WTC11 (cell line): ENCODE data around the gene C16orf90. TPM values are rescaled to one million over a fixed set of nuclear protein-coding genes. Genes with fewer than 3 reads are reported as not detected.

Source experiments
- ATAC-seq: fragments of 200-7000 bp; cut with Tn5 transposase; 2 replicates; pipeline ENCODE4 v1.10.0; 2021; ENCODE audit warnings: mild to moderate bottlenecking, moderate library complexity
- CTCF ChIA-PET: fragments of 300-600 bp; sonication (Branson Sonifier 250); formaldehyde crosslinking; loops from one replicate; lab custom pipeline; 2021; ENCODE audit warnings: antibody characterized with exemption; lab: Charles Lee
- POLR2A ChIA-PET: fragments of 350-600 bp; sonication (Branson Sonifier 250); formaldehyde crosslinking; loops from one replicate; lab custom pipeline; 2021; ENCODE audit warnings: antibody characterized with exemption; lab: Charles Lee
- DNase-seq: peaks from one replicate; pipeline ENCODE4 v3.0.0; 2021; ENCODE audit warnings: low spot score
- H3K27ac Mint-ChIP-seq: 2 replicates; pipeline ENCODE4 v1.8.0; 2021; ENCODE audit warnings: mixed read lengths
- H3K27me3 Mint-ChIP-seq: 2 replicates; pipeline ENCODE4 v1.8.0; 2021; ENCODE audit warnings: low read depth, mild to moderate bottlenecking, moderate library complexity, mixed read lengths
- H3K36me3 Mint-ChIP-seq: 2 replicates; pipeline ENCODE4 v1.8.0; 2021; ENCODE audit warnings: mixed read lengths
- H3K4me1 Mint-ChIP-seq: 2 replicates; pipeline ENCODE4 v1.8.0; 2022; ENCODE audit warnings: mixed read lengths
- H3K4me3 Mint-ChIP-seq: 2 replicates; pipeline ENCODE4 v1.8.0; 2021; ENCODE audit warnings: mild to moderate bottlenecking, moderate library complexity, mixed read lengths
- H3K9me3 Mint-ChIP-seq: 2 replicates; pipeline ENCODE4 v1.8.0; 2021; ENCODE audit warnings: mixed read lengths
- ATF1 ChIP-seq: sonication (generic); formaldehyde crosslinking; IDR thresholded peaks from 2 replicates; pipeline ENCODE4 v1.8.1; 2023; ENCODE audit warnings: mild to moderate bottlenecking, moderate library complexity, missing genetic modification reagents
- ATF2 ChIP-seq: sonication (generic); formaldehyde crosslinking; IDR thresholded peaks from 2 replicates; pipeline ENCODE4 v1.8.1; 2022; ENCODE audit warnings: low read depth, missing genetic modification reagents, borderline replicate concordance
- E2F1 ChIP-seq: sonication (generic); formaldehyde crosslinking; IDR thresholded peaks from 2 replicates; pipeline ENCODE4 v1.8.0; 2022; ENCODE audit warnings: mild to moderate bottlenecking, missing genetic modification reagents
- E2F5 ChIP-seq: sonication (generic); formaldehyde crosslinking; IDR thresholded peaks from 2 replicates; pipeline ENCODE4 v1.8.1; 2022; ENCODE audit warnings: mild to moderate bottlenecking, moderate library complexity, missing genetic modification reagents
- ERG ChIP-seq: fragments of 250-450 bp; sonication (Bioruptor Pico); IDR thresholded peaks from 2 replicates; pipeline ENCODE4 v1.8.0; 2021; ENCODE audit warnings: mild to moderate bottlenecking
- FOXJ3 ChIP-seq: sonication (generic); formaldehyde crosslinking; IDR thresholded peaks from 2 replicates; pipeline ENCODE4 v1.9.0; 2021; ENCODE audit warnings: missing genetic modification reagents, mild to moderate bottlenecking, borderline replicate concordance
- FOXK1 ChIP-seq: sonication (generic); formaldehyde crosslinking; IDR thresholded peaks from 2 replicates; pipeline ENCODE4 v1.8.0; 2022; ENCODE audit warnings: mild to moderate bottlenecking, moderate library complexity, missing genetic modification reagents
- GABPB1 ChIP-seq: sonication (generic); formaldehyde crosslinking; IDR thresholded peaks from 2 replicates; pipeline ENCODE4 v1.8.1; 2023; ENCODE audit warnings: mild to moderate bottlenecking, missing genetic modification reagents
- GTF2I ChIP-seq: fragments of 250-450 bp; sonication (Bioruptor Pico); conservative IDR thresholded peaks from 2 replicates; pipeline ENCODE4 v1.4.0; 2021; ENCODE audit warnings: mild to moderate bottlenecking
- JAZF1 ChIP-seq: fragments of 250-450 bp; sonication (Bioruptor Pico); IDR thresholded peaks from 2 replicates; pipeline ENCODE4 v1.9.0; 2021; ENCODE audit warnings: moderate library complexity, mild to moderate bottlenecking, inconsistent platforms
- MAX ChIP-seq: sonication (generic); formaldehyde crosslinking; IDR thresholded peaks from 2 replicates; pipeline ENCODE4 v1.8.0; 2022; ENCODE audit warnings: mild to moderate bottlenecking, missing genetic modification reagents
- NFATC4 ChIP-seq: fragments of 250-450 bp; sonication (Bioruptor Pico); IDR thresholded peaks from 2 replicates; pipeline ENCODE4 v1.9.0; 2021; ENCODE audit warnings: mild to moderate bottlenecking
- NR2C2 ChIP-seq: sonication (generic); formaldehyde crosslinking; IDR thresholded peaks from 2 replicates; pipeline ENCODE4 v1.8.0; 2022; ENCODE audit warnings: mild to moderate bottlenecking, missing genetic modification reagents
- PRRX2 ChIP-seq: fragments of 250-450 bp; sonication (Bioruptor Pico); IDR thresholded peaks from 2 replicates; pipeline ENCODE4 v1.8.0; 2021; ENCODE audit warnings: mild to moderate bottlenecking
- SMAD4 ChIP-seq: sonication (generic); formaldehyde crosslinking; IDR thresholded peaks from 2 replicates; pipeline ENCODE4 v1.8.0; 2022; ENCODE audit warnings: mild to moderate bottlenecking, missing genetic modification reagents
- STAT6 ChIP-seq: sonication (generic); formaldehyde crosslinking; conservative IDR thresholded peaks from 2 replicates; pipeline ENCODE4 v1.8.1; 2023; ENCODE audit warnings: mild to moderate bottlenecking, low read depth, missing genetic modification reagents, moderate library complexity
- ZNF121 ChIP-seq: sonication (generic); formaldehyde crosslinking; IDR thresholded peaks from 2 replicates; pipeline ENCODE4 v1.8.0; 2023; ENCODE audit warnings: missing genetic modification reagents
- ZNF232 ChIP-seq: sonication (generic); formaldehyde crosslinking; IDR thresholded peaks from 2 replicates; pipeline ENCODE4 v1.8.0; 2022; ENCODE audit warnings: mild to moderate bottlenecking, missing genetic modification reagents
- ZNF416 ChIP-seq: fragments of 250-450 bp; sonication (Bioruptor Pico); IDR thresholded peaks from 2 replicates; pipeline ENCODE4 v1.9.0; 2021; ENCODE audit warnings: mild to moderate bottlenecking, inconsistent platforms
- total RNA-seq: library from RNA; stranded (reverse); gene quantifications from 3 replicates; pipeline ENCODE4 v1.2.3, GENCODE V29; 2021

The C16orf90 gene
- total RNA-seq, 1 experiment from 2014 or later: not detected

- no peaks in the 10 kb centered on the region for H3K27me3 Mint-ChIP-seq
- DNase-seq (no peak), ATAC-seq (no peak)
- no peaks in the 10 kb centered on the region for H3K4me1 Mint-ChIP-seq
- H3K36me3 Mint-ChIP-seq: peaks cover 44% of the 10 kb centered on the region
- CTCF ChIA-PET: interaction anchor here (1.1 kb wide), 1 partner anchor 27 kb away, joined by 3 read pairs; no protein-coding TSS in a partner anchor
- no peak overlapping the region for H3K27ac Mint-ChIP-seq
- no peak overlapping the region for H3K4me3 Mint-ChIP-seq
- POLR2A ChIA-PET: no interaction called here
- peaks cover 17% of the 10 kb centered on the region for H3K9me3 Mint-ChIP-seq
- TF ChIP-seq ZNF416 (CRISPR knock-in tag) (no peak), ATF2 (CRISPR knock-in tag) (no peak), PRRX2 (CRISPR knock-in tag) (no peak), FOXK1 (CRISPR knock-in tag) (no peak), STAT6 (no peak), SMAD4 (CRISPR knock-in tag) (no peak), NFATC4 (CRISPR knock-in tag) (no peak)
Observed at GRCh38 chr16:3525951-3526350, 30.7 kb upstream of the C16orf90 start.

- CTCF ChIA-PET: no interaction called here
- peaks cover 2% of the 10 kb centered on the region; the same call in 1 of the 2 replicates for H3K4me1 Mint-ChIP-seq
- TF ChIP-seq SMAD4 (CRISPR knock-in tag): no peak
- TF ChIP-seq STAT6: no peak
- TF ChIP-seq GABPB1 (CRISPR knock-in tag): peak; percentile 72
- H3K27ac Mint-ChIP-seq: no peak overlapping the region
- H3K27me3 Mint-ChIP-seq: no peaks in the 10 kb centered on the region
- H3K36me3 Mint-ChIP-seq: peaks cover 30% of the 10 kb centered on the region
- POLR2A ChIA-PET: no interaction called here
- no peak for DNase-seq
- H3K4me3 Mint-ChIP-seq: no peak overlapping the region
- H3K9me3 Mint-ChIP-seq: peaks cover 10% of the 10 kb centered on the region
- no peak for ATAC-seq
Observed at GRCh38 chr16:3523281-3523680, 28.0 kb upstream of the C16orf90 start.

- Mint-ChIP-seq H3K27me3 (no peaks in the 10 kb centered on the region), H3K4me1 (peaks cover 2% of the 10 kb centered on the region; the same call in 1 of the 2 replicates), H3K4me3 (no peak overlapping the region), H3K9me3 (no peaks in the 10 kb centered on the region), H3K36me3 (peaks cover 23% of the 10 kb centered on the region), H3K27ac (no peak overlapping the region)
- ChIA-PET POLR2A (no interaction called here), CTCF (no interaction called here)
- ATAC-seq (peak; percentile 89), DNase-seq (peak; percentile 35)
- no peak for TF ChIP-seq ZNF232 (CRISPR knock-in tag)
- TF ChIP-seq ZNF121 (CRISPR knock-in tag): no peak
- no peak for TF ChIP-seq FOXJ3 (CRISPR knock-in tag)
- TF ChIP-seq ATF1: no peak
- TF ChIP-seq STAT6: no peak
- no peak for TF ChIP-seq E2F1 (CRISPR knock-in tag)
- TF ChIP-seq MAX (CRISPR knock-in tag): no peak
- no peak for TF ChIP-seq GTF2I
- TF ChIP-seq JAZF1 (CRISPR knock-in tag): no peak
- no peak for TF ChIP-seq NR2C2 (CRISPR knock-in tag)
- no peak for TF ChIP-seq ERG (CRISPR knock-in tag)
- TF ChIP-seq E2F5 (CRISPR knock-in tag): no peak
Observed at GRCh38 chr16:3520841-3521240, 25.6 kb upstream of the C16orf90 start.
